Endothelial cell of umbilical vein (primary cell): ENCODE measurements around the gene PANX2.

Experiments used
- CTCF ChIP-seq, 2 donors: IDR thresholded peaks; 1 replicate in 1 of 2; 2 replicates in 1 of 2; pipeline ENCODE4 v1.5.1; 2011; ENCODE audit warnings: low read length in 2 of 2, mild to moderate bottlenecking in 2 of 2, moderate library complexity in 2 of 2, control low read depth in 1 of 2, inconsistent platforms in 1 of 2, low read depth in 1 of 2; ENCODE audit not compliant: insufficient read depth in 1 of 2; ENCODE audit errors: extremely low read depth in 1 of 2
- FOS ChIP-seq: IDR thresholded peaks from 2 replicates; pipeline ENCODE4 v1.6.1; 2011; ENCODE audit warnings: mild to moderate bottlenecking, low read length, moderate library complexity, borderline replicate concordance; ENCODE audit not compliant: insufficient read depth
- JUN ChIP-seq: IDR thresholded peaks from 2 replicates; pipeline ENCODE4 v1.6.1; 2011; ENCODE audit warnings: borderline replicate concordance, low read depth; ENCODE audit not compliant: insufficient read length, insufficient read depth
- MAX ChIP-seq: IDR thresholded peaks from 2 replicates; pipeline ENCODE4 v1.6.1; 2011; ENCODE audit not compliant: insufficient read depth, insufficient read length
- MYC ChIP-seq: IDR thresholded peaks from one replicate; pipeline ENCODE4 v1.6.1; 2011; ENCODE audit warnings: mild to moderate bottlenecking, low read depth, low read length
- POLR2A ChIP-seq: IDR thresholded peaks from 2 replicates; pipeline ENCODE4 v1.6.1; 2012; ENCODE audit warnings: low read depth, mild to moderate bottlenecking, control low read depth, low read length
- POLR2AphosphoS5 ChIP-seq: IDR thresholded peaks from 2 replicates; pipeline ENCODE4 v1.6.1; 2012; ENCODE audit warnings: low read depth, mild to moderate bottlenecking, control low read depth, low read length, moderate library complexity; ENCODE audit not compliant: insufficient read depth

- TF ChIP-seq POLR2A: no peak
- no peak for TF ChIP-seq JUN
- TF ChIP-seq CTCF (IDR thresholded peaks at IDR 0.05; ENCODE audit: extremely low read depth in 1 of 2, insufficient read depth in 1 of 2, low read depth in 1 of 2, low read length in 2 of 2): no peak
- no peak for TF ChIP-seq POLR2AphosphoS5
- no peak for TF ChIP-seq MAX
- TF ChIP-seq FOS: no peak
- TF ChIP-seq MYC: no peak
These were observed 50.3 kb downstream of the PANX2 start for GRCh38 chr22:50220603-50221409.
